HG03159 (cell line): Measurements from ENCODE around the gene NAA10.

ENCODE experiments used
- ATAC-seq: cut with Tn5 transposase; IDR thresholded peaks from one replicate; pipeline ENCODE4 v1.9.1; 2021; ENCODE audit warnings: mild to moderate bottlenecking, moderate library complexity; ENCODE audit not compliant: unreplicated experiment

Gene NAA10

DNA sequence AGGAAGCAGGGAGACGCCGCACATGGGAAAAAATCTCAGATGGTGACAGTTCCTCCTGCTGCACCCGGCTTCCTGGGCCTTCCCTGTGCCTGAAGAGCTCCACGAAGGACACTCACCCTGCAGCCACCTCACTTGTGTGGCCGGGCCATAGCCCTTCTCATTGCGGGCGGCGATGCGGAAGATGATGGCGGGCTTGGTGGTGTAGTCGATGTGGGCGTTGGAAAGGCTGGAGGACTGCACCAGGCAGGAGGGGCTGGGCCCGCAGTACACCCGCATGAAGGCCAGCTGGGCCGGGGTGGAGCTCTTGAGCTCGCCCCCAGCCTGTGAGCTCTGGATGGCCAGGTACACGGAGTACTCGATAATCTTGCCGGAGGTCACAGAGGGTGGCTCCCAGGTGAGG, 15.3 kb upstream of the NAA10 start:
- ATAC-seq: no peak

DNA sequence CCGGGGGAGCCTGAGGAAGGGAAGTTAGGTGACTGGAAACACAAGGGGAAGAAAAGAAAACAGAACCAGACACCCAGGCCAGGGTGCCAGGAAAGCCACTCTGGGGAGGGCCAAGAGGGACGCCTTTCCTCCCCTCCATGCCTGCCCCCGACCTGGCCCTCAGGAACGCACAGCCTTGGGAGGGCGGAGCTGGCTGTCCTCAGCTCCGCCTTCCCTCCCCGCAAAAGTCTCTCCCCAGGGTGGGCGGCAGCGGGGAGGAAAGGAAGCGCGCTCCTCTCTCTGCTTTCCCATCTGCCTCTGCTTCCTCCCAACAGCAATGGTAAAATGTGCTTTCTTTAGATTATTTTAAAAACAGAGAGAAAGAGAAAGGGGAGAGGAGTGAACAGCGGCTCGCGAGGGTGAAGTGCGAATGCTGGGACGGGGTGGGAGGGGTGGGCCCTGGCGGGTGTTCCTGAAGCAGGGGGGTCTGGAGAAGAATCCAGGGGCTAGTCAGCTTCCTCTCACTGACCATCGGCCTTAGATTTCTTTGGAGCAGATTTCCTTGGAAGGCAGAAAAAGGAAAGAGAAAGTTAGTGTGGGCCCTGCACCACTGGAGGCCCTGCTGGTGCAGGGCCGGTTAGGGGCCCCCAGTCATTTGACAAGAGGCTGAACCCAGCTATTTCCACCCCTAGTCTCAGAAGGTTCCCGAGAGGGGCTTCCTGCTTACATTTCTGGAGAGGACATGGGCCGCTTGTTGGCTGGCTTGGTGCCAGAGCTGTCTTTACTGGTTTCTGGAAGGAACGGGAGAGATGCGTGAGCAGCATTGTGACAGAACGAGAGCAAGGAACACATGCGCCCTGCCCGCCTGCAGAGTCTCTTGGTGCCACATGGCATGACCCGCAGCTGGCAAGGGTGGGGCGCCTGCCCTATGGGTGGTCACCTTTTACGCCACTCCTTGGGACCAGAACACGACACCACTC, 14.3 kb upstream of the NAA10 start:
- ATAC-seq: no peak

DNA sequence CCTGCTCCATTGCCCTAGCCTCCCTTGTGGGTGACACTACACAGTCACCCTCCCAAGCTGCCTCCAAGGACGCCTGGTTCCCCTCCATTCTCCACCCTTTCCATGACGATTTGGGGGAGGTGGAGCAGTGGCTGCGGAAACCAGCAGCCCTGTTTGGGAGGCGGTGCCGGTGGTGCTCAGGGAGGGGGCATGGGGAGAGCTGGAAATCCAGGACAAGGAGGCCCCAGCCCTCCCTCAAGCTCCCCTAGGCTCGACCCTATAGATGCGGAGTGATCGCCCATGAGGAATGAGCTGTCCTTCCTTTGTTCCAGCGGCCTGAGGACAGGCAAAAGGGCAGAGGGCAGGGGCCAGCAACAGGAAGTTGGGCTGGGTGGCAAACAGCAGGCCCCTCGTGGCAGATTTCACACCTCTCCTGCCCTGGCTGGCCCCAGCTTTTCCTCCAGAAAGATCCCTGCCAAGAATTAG, 13.2 kb upstream of the NAA10 start:
- no peak for ATAC-seq

DNA sequence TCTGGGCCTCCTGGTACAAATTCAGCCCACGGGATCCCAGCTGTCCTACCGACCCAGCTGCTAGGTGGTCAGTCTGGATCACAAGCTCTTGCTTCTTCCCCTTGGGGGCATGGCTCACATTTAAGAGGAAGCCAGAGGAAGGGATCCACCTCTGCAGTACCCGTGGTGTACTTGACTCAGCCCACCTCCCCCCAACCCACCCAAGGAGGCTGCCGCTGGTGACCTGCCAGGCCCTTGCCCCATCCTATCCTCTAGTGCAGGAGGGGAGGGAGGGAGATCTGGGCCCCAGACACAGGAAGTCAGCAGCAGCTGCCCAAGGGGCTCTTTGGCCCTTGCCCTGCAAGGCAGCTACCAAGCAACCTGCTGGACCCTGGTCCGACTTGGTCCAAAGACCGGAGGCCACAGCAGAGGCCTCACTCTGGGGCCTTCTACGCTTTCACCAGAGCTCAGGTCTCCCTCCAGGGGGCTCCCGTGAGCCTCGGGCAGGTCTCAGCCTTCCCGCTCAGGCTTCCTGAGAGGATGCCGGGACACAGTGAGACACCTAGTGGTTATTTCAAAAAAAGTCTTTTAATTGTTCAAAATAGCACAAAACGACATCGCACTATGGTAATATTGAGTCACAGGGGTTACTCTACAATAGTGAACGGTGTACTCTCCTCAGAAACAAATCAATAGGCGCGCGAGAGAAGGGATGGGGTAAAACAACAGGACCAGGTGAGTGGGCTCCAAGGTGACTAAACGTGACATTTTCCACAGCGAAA, 12.4 kb upstream of the NAA10 start:
- peak; percentile 64 for ATAC-seq

DNA sequence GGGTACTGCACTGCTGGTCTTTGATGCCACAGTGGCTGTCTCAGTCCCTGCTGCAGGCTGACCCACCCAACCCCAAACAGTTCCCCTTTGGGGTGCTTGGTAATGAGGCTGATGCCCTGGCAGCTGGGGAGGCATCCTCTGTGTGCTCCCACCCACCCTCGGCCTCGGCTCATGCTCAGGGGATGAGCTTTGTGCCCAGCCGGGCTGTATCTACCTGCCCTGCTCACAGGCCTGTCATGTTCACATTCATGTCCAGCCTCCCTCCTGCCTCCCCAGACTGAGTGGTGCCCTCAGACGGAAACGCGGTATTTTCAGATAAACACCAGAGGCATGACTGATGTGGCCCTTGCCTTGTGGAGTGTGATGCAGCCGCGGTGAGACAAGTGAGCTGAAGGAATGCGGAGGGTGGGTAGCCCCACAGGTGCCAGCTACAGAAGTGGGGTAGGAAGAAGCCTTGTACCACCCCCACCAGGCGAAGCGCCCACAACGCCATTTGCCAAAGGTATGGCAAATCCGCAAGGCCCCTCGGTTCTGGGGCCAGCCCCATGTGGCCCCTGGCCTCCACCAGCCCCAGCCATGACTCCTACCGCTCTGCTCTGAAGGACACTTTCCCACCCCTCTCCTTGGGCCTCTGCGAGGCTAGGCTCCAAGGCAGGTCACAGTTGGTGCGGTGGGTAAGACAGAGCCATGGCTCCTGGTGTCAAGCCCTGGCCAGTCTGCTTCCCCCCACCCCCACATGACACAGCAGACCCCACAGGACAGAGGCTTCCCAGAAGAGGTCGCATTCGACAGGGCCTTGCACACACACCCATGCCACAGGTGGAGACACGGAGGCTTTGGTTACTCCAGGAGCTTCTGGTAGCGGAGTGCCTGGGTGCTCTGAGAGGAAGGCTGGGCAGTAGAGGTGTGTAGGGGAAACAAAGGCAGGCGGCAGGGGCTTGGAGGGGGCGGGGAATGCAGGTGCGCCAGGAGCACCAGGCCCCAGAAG, 11.4 kb upstream of the NAA10 start:
- ATAC-seq: no peak

DNA sequence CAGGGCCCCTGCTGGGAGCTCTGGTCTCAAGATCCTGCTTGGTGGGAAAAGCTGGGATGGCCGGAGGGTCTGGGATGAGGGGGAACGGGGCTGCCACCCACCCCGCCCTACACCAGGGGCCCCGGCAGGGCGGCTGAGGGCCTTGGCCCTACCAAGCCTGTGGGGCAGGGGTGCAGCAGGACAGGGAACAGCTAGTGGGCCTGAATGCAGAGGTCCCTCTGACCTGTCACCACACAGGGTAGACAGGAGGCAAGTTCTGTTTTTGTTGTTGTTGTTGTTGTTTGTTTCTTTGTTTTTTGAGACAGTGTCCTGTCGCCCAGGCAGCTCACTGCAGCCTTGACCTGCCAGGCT, 9.9 kb upstream of the NAA10 start:
- ATAC-seq: no peak

DNA sequence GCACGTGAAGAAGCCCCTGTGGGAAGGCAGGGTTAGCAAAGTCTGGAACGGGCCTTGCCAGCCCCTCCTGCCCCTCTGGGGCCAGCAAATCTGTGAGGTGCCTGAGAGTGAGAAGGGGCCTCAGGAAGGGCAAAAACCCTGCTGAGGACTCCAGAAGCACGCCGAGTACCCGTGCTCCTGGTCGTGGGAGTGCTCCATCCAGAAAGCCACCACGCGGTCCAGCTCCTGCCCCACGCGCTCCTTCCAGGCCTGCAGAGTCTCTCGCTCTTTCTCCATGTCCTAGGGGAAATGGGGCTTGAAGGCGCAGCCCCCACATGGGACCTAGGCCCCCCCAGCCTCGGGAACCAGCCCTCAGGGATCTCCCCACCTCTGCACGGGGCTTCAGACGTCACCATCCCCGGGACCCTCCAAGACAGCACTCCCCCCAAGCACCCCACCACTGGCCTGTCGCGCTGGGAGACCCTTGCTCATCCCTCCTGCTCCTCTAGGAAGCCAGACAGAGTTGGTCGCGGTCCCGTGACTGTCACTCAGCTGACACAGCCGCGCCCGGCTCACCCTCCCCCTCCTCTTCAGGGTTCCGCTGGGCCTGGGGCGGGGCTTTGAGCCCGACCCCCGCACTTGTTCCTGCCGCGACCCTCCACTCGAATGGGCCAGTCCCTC, 9.4 kb upstream of the NAA10 start, which contains the start of gene RENBP:
RENBP (minus strand) TSS at position 504 of the 660 bp plus-strand sequence; CDS start at position 471, 33 bp downstream.
- no peak for ATAC-seq

DNA sequence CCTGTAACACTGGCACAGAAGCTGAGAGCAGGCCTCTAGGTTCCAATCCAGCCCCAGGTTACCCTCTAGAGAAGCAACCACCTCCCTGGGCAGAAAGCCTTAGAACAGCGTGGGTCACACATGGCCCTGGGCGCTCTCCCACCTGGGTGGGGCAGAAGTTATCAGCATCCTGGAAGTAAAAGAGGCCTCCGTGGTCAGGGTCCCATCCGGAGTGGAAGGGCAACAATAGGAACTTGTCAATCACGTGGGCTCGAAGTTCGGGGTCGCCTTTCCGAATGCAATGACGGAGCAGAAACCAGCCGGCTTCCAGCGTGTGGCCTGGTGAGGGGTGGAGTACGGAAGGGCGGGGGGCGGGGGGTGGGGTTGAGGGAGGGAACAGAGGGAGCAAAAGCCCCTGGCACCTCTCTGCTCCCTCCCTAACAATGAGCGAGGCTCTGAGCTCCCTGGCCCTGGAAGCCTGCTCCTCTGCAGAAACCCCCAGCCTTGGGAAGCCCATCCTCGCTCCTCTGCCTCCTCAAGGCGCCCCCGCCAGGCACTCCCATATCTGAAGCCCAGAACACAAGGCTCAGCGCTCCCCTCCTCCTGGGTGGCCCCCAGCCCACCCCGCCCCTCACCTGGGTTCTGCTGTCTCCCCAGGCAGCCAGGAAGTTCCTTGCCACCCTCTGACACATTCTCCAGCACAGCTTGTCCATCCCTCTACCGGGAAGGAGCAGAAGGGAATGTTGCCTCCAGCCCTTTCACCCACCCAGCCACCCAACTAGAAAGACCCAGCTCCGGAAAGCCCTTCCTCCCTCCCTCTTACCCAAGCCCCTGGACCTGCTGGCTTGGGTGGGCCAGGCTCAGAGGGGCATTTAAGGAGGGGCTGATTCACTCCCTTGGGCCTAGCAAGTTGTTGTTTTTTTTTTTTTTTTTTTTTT, 6.8 kb upstream of the NAA10 start:
- ATAC-seq: no peak

DNA sequence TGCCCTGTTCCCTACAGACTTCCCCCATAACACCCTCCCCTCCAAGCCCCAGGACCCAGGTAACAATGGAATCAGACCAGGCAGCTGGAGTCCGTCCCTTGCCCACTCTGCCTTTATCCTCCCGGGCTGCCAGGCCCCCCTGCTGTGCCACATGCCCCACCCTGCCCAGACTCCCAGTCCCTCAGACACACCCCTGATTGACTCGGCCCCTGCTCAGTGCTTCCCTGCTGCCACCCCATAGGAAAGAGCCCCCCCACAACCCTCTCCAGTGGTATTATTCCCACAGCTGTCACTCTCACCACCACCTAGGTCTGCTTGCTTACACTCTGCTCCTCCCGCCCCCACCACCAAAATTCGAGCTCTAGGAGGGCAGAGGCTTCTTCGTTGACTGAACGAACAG, 4.7 kb upstream of the NAA10 start:
- ATAC-seq: no peak

DNA sequence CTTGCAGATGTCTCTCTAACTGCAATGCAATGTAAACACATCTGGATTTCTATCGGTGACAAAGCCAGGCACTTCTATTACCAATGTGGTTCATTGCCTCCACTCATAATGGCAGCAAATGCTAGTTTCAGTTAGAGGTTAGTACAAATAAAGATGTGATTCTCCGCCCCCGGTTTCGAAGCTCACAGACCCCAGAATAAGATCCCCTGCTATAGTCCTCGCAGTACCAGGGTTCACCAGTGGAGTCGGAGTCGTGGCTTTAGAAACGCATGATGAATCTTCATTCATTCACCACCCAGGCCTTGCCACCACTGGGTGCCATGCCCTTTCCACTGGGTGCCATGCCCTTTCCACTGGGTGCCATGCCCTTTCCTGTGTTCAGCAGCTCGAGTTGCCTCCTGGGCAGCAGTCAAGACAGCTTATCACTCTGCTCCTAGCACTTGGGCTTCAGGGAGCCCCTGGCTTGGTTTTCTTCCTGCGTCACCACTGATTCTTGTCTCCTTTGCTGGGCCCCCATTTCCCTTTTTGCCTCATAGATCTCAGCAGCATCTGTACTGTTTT, 3.5 kb upstream of the NAA10 start:
- no peak for ATAC-seq

DNA sequence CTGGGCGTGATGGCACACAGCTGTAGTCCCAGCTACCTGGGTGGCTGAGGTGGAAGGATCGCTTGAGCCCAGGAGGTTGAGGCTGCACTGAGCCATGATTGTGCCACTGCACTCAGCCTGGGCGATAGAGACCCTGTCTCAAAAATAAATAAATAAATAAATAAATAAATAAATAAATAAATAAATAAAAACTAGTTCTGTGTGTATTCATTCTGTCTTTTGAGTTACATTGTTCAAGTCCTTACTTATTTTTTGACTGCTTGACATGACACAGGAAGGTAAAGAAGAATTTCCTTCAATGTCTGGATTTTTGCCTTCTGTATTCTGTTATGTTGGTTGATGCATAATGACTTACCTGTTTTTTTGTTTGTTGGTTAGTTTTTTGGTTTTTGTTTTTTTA, 2.2 kb upstream of the NAA10 start:
- no peak for ATAC-seq

DNA sequence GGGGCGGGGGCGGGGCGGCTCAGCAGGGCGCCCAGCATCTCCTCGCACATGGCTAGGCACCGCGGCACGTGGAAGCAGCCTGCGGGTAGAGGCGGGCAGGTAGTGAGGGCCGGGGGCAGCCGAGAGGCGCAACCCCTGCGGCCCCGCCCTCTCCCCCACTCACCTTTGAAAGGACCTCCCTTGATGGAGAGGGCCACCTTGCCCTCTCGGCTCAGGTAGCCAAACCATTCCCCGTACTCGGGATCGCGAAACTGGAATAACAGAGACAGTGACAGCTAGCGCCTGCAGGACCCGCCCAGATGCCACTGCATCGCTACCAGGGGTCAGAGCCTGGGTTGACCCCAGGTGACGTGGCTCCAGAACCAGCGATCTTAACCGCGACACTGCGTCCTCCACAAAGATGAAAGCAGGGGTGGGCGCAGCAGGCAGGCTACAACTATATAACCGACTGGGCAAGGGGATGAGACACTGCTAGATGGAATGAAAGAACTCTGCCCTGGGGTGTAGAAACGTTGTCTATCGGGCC, 552 bp upstream of the NAA10 start:
- ATAC-seq: peak; percentile 11

DNA sequence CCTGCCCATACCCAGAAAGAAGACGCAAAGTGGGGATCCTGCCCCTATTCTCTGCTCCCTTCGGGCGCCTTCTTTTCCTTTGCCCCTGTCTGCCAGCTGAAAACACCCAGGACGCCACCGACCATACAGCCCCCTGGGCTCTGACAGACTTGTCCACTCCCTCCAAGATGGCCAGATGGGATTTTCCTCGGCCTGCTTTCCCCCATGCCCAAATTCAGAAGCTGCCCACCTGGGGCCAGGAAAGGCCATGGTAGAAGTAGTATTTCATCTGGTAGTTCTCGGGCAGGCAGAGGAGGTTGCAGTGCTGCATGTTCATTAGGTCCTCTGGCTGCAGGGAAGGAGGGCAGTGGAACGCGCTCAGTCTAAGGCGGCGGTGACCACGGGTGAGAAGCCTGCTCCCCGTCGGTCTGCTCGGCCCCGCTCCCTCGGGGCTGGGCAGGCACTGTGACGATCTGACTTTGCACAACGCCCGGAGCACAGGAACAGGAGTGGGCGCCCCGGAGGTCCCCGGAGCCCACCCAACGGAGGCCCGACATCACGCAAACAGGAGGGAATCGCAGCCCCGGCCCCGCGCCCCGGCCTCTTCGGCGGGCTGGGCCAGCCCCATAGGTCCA, 582 bp downstream of the NAA10 start:
- ATAC-seq: peak; percentile 11

DNA sequence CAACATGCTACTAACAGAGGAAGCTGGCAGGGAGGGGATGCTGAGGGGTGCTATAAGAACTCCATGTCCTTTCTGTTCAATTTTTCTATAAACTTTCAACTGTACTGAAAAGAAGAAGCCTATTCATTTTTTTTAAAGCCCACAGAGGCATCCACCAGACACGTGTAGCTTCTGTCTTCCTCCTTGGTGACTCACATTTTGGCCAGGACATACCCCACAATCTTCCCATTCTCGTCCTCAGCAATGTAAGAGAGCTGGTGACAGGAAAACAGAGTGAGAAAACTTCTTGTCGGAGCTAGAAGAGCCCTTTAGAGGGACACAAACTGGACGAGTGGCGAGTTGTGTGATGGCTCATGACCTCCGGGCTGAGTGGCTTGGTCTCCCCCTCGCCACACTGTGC, 1.1 kb downstream of the NAA10 start:
- ATAC-seq: no peak

DNA sequence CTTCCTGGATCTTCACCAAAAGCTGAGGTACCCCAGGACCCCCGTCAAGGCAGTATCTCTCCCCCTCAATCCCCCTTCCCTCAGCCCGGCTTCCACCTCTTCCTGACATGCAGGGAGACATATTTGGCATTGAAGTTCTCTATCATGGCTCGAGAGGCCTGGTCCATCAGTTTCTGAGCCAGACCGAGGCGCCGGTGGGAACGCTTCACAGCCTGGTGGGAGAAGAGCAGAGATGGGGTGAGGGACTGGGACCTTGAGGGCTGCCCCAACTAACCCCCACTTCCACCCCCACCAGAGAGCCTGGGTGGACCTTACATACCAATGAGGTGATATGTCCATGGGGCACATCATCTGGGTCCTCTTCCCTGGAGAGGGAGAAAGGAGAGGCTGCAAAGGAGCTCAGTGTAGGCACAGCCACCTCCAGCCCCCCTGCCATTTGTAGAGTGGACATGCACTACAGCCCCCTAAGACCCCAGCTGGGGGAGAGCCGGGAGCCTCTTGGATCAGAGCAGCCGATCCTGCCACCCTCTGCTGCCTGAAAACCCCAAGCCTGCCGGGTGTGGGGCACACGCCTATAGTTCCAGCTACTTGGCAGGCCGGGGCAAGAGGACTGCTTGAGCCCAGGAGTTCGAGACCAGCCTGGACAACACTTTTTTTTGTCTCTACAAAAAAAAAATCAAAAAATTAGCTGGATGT, 2.5 kb downstream of the NAA10 start:
- ATAC-seq: no peak

DNA sequence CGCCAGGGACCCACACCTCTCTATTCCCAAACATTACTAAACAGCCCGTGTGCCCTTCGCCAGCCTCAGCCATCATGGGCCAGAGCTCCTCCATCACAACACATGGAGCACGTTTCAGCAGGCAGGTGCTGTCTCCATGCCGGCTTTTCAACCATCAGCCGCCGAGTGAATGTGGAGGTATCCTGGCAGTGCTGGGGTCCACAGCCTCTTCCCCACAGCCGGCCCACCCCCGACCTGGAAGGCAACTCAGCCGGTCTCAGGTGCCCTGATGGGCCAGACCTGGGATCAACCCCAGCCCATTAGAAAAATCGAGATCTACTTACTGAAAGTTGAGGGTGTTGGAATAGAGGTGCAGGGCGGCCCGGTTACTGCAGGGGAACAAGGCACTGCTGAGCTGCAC, 3.1 kb downstream of the NAA10 start:
- no peak for ATAC-seq

DNA sequence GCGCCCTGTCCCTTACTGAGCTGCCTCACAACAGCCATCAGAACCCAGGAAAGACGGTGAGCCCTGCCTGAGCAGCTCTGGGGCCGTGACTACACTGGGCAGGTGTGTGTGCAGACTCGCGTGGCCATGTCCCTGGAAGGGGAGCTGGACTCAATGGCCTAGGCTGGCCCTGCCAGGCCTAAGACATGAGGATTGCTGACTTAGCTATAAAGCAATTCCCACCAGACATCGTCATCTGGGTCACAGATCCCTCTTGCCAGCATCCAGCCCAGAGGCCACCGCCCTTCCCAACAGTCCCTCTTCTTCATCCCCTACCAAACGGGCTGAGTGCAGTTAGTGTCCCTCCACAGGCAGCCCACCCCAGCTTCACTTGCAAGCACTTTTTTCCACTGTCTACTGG, 3.7 kb downstream of the NAA10 start:
- no peak for ATAC-seq
